GM15510 (cell line): ENCODE measurements around the gene DCUN1D3.
A peak's percentile ranks its signal among the peaks of the same experiment; 100 is the strongest.

ENCODE experiments used
- POLR2A ChIP-seq: IDR thresholded peaks from 3 replicates; pipeline ENCODE4 v1.6.1; 2011; ENCODE audit warnings: borderline replicate concordance; ENCODE audit not compliant: insufficient read length; ENCODE audit errors: extremely low read depth

DCUN1D3 gene

DNA sequence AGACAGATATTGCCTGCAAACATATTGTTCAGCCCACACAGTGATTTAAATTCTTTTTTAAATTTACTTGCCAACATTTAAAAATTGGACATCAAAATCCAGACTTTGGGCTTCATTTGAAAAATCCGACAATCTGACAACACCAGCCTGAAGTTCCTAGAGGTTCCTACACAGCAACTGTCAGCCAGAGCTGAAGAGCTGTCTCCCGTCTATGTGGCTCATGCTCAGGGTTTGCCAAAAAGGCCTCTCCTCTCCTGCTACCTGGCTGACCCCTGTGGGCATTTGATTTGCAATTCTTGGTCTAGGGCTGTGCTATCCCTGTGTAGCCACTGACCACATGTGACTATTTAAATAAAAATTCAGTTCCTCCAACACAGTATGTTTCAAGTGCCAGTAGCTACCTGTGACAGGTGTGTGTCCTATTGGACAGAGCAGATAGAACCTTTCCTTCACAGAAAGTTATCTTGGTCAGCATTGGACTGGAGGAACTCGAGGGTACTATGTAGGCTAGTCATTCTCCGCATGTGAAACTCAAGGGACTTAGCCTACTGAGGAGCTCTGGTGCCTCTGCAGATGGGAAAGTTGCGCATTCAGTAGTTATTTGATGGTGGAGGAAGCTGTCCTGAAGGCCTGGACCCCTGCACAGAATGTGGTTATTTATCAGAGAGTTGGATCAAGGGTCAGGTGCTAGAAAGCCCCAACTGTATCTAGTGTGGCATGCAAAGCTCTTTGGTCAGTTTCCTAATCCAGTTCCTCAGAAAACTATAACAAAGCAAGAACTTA, 3.1 kb upstream of the DCUN1D3 start:
- TF ChIP-seq POLR2A, result no peak

DNA sequence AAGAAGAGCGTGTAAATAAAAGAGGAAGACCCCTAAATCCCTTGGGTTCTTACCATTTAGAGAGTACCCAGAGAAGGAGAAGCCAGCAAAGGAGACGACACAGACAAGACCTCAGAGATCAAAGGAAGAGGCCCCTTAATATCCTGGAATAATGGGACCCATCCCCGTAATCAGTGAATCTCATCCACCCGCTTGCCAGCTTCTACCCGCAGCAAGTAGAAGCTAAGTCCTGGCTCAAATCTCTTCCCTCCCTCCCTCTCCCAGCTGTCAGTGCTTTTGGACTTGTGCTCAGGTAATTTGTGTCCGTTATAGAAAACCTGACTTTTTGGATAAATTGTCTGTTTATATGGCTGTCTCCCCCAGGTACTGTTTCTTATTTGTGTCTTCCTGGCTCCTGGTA, 2.3 kb upstream of the DCUN1D3 start:
- no peak for TF ChIP-seq POLR2A

DNA sequence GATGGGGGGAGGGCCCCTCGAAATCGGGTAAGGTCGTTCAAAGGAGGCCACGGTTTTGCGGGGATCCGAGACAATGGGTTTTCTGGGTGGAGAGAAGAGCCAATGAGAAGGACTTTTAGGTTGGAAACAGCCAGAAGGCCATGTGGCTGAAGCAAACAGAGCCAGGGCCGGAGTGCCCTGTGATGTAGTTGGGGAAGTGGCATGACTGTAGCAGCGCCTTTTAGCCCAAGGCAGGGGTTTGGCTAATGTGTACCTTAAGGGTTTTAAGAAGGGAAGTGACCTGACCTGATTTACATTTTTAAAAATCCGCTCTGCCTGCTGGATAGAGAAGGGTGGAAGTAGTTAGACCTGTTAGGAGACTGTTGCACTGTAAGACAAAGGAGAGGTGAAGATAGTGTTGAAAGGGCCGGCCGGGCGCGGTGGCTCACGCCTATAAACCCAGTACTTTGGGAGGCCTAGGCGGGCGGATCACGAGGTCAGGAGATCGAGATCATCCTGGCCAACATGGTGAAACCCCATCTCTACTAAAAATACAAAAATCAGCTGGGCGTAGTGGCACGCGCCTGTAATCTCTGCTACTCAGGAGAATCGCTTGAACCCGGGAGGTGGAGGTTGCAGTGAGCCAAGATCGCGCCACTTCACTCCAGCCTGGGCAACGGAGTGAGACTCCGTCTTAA, 1.4 kb upstream of the DCUN1D3 start:
- no peak for TF ChIP-seq POLR2A

DNA sequence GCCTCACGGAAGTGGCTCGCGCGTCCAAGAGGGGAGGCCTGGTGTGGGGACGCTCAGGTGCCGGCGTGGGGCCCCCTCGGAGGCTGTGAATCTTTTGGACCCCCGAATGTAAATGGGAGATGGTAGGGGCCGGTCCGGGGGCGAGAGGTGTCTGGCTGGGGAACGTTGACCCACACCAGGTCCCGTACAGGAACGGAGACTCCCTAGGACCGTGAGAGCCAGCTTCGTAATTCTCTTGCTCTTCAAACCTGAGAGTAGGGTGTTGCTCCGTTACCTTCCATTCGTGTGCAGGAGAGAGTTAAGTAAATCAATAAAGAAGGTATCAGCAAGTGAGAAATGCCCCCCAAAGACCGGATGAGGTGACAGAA, 894 bp upstream of the DCUN1D3 start:
- peak; percentile 8 for TF ChIP-seq POLR2A

DNA sequence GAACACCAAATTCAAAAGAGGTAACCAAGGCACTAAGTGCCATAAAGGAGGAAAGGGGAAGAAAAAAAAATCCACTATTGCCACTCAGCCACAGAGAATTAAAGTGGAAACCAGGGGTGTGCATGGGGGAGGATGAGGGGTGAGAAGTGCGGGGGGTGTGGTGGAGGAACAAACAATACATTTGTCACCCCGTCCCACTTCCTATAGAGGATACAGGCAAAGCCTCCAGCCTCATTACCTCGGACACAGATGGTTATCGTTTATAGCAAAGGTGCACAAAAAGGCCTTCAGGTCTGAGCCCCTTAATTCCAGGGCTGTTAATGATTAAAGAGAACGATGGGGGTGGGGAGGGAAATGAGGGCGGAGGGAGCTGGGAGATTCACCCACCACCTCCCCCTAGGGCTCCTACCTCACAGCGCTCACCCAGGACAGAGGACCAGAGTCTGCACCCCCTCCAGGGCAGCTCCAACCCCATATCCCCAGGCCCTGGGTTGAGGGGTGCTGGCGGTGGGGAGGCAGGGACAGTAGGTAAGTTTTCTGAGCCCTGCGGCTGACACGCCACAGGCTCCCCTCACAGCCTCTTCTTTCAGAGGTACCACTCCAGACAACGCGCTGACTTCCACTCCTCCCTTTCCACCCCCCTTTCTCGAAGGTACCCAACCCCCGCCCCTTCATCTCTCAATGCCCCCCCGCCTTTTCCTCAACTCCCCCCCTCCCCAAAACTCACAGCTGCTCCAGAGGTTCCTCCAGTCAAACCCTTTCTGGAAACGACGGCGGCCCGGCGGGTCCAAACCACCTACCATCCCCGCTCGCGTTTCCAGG, 470 bp downstream of the DCUN1D3 start:
- TF ChIP-seq POLR2A, result no peak

DNA sequence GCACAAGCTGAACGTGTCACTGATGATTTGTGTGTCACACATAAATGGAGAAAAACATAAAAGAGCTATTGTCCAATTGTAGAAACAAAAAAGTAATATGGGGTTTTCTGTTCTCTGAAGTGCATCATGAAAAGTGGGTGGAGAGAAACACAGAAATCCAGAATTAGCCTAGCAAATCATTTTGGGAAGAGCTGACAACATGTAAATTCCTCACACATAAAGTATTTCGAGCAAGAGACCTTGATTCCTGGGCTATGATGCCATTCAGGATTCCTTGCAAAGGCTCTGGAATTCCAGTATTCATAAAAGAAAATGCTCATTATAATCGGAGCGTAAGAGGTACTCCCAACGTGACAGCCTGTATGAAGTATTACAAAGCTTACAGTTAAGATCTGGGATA, 1.1 kb downstream of the DCUN1D3 start:
- TF ChIP-seq POLR2A, result no peak

DNA sequence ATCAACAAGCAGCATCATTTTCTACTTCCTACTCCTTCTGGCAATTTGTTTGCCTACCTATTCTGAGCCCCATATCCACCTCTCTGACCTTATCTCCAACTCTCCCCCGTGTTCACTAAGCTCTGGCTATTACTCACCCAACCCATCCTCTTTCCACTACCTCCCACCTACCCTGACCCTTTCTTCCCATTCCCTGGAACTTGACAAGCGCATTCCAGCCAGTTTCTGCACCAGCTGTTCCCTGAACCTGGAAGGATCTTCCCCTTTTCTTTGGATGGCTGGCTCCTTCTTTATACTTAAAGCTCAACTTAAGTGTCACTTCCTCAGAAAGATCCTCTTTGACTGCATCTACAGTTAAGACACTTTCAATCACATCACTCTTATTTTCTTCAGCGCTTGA, 2.2 kb downstream of the DCUN1D3 start:
- TF ChIP-seq POLR2A, result no peak

DNA sequence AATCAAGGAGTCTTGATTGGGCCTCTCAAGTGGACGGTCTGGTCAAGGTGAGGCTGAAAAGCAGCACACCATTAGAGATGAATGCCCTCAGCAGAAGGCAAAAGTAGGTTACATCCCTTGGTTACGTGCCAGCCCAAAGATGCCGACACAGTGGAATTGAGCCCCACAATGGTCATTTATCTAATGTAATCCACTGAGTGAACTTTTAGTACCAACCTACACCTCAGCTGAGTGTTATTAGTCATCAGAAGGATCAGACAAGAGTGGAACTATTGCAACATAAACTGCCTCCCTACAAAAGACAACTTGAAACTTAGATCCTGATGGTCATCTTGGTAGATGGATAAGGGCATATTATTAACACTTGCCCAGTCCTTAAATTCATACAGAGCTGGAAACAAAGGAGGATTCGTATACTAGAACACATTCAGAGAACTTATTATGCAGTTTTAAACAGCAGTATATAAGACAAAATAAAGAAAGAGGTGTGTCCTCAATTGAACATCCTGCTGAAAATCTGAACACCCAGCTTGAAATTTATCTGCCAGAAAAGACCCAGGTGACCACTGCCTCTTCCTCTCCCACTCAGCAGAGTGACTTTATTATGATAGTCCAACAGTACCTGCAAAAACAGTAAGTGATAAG, 2.8 kb downstream of the DCUN1D3 start:
- no peak for TF ChIP-seq POLR2A

DNA sequence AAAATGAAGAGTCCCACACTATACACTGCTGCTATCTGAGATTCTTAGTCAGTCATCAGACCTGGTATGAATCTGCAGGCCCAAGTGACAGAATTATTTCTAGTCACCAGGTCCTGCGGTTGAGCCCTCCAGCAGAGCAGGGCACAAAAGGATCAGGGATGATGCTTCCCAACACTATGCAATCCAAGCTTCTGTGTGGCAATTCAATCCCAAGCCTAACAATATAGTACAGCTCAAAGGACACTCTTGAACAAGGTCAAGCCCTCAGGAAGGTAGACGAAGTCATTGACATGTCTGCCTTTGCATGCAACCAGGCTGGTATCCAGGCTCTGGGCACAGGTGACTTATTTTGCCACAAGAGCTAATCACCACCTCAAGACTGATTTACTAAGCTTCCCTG, 5.8 kb downstream of the DCUN1D3 start:
- TF ChIP-seq POLR2A, result no peak

DNA sequence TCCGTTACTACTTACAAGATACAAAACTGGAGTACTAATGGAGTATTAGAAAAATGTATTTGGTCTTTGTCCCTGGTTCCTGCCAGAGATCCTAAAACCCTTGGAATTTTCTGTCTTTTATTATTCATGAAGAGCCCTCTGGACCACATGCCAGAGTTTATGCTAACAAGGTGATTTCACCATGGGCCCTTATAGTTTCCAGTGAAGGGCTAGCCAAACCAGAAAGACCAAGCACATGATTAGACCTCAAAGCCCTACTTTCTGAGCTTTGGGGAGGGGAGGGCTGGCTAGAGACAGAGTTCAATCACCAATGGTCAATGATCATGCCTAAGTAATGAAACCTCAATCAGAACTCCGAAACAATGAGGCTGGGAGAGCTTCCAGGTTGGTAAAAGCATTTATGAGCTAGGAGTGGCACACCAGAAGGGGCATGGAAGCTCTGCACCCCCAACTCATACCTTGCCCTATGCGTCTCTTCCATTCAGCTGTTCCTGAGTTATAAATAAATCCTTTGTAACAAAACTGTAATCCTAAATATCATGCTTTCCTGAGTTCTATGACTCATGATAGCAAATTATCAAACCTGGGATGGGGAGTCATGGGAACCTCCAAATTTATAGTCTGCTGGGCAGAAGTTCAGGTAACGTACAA, 10.4 kb downstream of the DCUN1D3 start:
- no peak for TF ChIP-seq POLR2A

DNA sequence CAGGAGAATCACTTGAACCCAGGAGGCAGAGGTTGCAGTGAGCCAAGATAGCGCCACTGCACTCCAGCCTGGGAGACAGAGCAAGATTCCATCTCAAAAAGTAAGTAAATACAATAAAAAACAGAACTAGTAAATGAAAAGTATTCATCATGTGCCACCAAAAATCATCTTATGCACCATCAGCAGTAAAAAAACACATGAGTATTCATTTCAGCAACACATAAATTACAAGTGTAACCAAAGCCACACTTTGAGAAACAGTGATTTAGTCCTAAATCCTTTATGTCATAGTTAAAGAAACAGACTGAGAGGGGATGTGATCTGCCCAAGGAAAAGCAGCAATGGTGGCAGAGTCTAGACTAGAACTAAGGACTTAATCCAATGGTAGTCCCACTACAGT, 13.0 kb downstream of the DCUN1D3 start:
- no peak for TF ChIP-seq POLR2A

DNA sequence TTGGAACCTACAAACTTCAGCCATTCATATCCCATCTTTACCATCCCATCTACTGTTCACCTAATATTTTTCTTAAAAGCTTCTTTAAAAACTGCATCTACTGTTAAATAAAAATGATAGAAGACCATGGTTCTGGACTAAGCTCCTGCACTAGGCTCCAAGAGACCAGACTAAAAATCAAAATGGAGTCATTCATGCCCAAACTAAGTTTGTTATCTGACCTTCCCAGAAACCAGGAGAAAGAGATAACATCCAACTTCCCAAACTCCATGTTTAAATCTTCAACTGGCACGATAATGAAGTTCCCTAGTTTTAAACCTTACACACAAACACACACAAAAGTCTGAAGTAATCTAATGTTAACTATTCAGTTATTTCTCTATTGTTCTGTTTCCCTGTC, 13.8 kb downstream of the DCUN1D3 start:
- TF ChIP-seq POLR2A, result no peak

DNA sequence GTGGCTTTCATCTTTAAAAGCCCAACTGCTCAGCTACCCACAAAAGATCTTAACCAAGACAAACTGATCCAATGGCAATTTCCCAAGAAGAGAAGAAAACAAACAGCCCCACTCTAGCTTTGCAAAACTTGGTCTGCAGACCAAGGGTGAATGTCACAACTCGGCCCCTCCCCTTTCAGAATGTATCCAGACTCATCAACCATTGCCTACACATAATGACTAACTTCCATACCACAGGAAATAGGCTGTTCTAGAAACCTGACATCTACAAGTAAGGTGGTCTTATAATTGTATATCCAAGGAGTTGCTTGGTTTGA, 16.0 kb downstream of the DCUN1D3 start:
- TF ChIP-seq POLR2A, result no peak

DNA sequence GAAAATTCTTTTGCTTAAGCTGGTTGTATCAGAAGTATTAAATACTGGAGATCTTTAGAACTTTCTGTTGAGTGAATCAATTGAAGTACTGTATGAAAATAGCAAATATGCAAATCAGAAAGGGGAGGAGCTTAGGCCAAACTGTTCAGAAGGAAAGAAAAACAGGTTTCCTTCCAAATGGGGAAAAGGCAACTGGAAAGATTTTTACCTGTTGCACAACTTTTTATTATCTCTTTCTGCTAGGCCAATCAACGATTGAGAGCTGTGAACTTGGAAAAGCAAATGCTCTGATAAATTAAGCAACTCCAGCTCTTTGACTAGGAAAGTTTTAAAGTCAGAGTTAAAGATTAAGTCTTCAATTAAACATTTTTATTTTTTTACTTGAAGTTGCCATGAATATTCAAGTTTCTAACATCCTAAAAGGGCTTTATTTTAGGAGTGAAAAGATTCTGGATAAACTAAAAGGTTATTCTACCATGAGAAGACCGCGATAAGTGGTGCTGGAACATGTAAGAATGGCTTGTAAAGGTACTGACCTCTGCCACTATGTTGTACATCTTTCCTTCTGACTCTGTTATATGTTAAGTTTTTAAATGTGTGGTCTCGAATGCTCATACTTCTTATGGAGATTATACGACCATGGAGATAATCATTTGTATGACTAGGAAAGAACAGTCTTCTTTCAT, 16.5 kb downstream of the DCUN1D3 start:
- no peak for TF ChIP-seq POLR2A
